GM21526 (cell line): Measurements from ENCODE around the gene GALNT2.

Source experiments
- ATAC-seq: cut with Tn5 transposase; IDR thresholded peaks from one replicate; pipeline ENCODE4 v1.9.1; 2021; ENCODE audit warnings: moderate library complexity; ENCODE audit not compliant: unreplicated experiment, low FRiP score

GALNT2 gene

GRCh38 chr1:230265200-230266115 lies 198.4 kb downstream of the GALNT2 start:
- ATAC-seq = no peak

DNA sequence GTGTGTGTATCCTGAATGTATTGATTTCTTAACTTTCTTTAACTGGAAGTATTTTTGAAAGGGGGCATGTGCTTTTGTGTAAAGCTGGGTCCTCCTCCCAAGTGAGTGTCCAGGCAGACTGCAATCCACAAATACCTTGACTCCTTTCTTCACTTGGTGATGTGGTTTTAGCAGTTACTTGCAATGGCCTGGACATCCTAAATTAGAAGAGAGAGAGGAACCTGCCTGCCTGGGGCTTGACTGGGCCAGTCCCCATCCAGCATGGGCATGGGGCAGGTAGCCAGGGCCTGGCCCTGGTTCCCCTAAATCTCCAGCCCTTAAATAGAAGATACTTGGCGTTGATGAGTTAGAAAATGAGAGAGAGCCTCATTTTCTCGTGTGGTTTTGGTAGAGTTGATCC lies 199.4 kb downstream of the GALNT2 start:
- no peak for ATAC-seq

DNA sequence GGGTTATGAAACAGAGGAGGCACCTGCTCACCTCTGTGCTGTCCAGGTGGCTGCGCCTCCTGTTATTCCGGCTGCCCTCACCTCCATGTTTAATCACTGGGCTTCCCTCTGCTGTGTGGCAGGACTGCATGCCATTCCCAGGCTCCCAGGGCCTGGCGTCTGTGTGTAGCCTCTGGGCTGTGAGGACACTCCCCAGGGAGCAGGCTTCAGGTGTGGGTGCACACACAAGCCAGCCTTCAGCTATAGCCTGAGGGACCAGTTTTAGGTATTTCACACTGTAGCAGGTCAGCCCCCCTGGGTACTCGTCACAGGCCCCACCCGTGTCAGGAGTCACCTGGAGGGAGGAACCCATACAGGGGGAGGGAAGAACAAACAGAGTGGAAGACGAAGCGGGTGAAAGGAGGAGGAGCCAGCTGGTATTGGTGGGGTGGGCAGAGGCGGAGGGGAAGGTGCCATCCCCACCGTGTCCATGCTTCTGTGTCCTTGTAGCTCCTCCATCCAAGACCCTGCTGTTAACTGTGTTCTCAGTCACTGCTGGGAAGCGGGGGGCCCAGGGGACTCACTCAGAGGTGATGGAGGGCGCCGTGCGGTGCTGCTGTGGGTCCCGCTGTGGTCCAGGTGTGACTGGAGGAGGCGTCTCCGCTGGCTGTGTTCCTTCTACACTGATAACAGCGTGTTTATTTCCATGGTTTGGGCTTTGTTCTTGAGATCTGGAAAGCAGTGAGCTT lies 200.5 kb downstream of the GALNT2 start:
- no peak for ATAC-seq

DNA sequence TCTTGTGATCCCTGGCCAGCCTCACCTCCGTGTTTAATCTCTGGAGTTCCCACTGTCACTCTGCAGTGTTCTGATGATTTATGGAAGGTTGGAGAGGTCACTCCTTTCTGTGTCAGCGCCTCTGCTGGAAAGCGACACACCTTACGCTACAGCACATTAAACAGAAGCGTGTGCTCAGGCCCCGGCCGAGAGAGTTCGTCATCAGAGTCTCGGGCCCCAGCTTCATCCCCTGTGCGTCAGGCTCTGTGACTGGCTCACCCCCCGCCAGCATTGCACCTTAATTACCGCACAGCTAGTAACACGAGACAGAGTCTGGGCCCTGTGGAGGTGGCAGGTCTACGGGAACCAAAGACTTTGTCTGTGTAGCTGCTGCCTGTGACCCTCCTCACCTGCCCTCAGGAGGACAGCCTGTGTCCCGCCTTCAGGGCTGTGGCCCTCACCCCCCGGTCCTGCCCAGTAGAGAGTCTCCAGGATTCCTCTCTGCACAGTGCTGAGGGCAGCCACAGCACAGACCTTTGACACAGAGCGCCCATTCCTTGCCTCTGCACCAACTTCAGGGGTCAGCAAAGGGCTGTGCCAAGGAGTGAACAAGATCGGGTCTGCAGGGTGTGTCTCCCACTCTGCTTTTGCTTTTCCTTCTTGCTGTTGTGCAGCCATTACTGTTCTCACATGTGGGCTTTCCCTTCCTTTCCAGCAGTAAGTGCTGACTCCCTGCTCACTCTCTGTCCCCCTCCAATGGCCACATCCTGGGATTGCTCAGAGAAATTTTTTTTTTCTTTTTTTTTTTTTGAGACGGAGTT lies 201.5 kb downstream of the GALNT2 start:
- ATAC-seq = no peak

DNA sequence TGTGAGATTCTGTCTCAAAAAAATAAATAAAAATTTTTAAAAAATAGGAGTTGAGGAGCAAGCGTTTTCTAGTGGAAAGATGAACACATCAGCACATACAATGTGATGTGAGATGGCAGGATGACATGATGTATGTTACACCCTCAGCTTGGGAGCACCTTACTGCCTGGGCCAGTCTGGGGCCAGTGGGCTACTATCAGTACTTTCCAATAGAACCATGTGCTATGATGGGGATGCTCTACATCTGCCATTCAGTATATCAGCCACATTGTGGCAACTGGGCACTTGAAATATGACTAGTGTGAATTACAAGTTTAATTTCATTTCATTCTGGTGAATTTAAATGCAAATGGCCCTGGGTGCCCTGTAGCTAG lies 203.1 kb downstream of the GALNT2 start:
- ATAC-seq = no peak

DNA sequence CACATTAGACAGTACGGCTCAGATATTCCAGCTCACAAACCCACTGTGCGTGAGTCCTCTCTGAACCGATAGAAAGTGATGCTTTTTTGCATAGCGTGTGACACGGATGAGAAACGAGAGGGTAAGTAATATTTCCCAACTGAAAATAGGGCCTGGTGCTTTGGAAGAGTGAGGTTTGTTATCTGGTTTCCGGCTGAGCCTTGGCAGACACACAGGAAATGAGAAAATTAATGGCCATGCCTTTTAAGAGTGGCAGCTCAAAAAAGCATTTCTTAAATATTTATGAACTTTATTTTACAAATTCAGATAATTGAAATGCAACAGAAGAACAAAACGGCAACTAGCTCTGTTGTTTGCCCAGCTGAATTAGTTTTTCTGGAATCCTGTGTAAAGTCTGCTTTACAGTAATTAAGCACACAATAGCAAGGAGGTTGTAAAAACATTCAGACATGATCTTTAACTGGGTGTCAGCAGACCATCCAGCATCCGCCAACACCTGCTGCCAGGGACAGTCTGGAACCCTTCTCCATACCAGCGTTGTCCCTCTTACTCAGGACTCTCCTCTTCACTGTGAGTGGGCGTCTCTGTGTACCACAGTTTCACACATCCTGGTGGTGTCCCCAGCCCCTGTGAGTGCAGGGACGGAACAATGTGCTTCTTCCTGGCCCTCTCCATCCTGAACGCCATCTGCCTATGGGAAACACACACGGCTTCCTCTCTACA lies 203.7 kb downstream of the GALNT2 start:
- no peak for ATAC-seq

DNA sequence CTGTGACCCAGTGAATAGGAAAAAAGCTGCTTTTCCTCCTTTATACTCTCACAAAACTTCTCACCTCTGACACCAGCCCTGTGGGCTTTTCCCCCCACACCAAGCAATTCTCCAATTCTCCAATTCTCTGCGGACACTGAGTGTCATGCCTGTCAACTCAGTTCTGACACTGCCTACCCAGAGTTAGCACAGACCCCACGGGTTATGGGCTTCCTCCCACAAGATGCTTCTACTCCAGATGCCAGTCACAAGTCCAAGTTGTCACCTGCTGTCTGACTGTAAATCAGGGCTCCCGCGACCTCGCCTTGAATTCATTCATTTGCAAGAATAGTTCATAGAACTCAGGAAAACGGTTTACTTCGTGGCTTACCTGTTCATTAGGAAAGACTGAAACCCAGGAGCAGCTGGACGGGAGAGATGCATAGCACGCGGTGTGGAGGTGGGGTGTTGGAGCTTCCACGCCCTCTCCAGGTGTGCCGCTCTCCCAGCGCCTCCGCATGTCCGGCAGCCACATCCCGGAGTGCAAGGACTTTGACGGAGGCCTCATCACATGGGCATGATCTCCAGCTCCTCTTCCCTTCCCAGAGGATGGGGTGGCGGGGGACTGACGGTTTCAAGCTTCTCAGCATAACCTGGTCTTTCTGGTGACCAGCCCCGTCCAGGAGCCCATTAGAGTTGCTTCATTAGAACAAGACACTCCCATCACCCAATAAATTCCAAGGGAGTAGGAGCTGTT lies 204.4 kb downstream of the GALNT2 start:
- ATAC-seq = no peak

DNA sequence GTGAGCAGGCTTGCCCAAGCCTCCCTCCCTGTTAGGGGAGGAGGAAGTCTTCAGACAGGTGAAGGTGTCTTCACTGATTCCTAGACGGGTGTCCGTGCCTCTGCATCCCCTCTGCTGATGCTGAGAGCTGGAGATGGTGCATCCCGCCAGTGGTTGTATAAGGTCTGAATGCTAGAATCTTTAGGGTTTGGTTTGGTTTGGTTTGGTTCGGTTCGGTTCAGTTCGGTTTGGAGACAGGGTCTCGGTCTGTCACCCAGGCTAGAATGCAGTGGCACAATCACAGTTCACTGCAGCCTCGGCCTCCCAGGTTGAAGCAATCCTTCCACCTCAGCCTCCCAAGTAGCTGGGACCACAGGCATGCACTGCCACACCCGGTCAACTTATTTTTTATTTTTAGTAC lies 205.5 kb downstream of the GALNT2 start:
- ATAC-seq = no peak

DNA sequence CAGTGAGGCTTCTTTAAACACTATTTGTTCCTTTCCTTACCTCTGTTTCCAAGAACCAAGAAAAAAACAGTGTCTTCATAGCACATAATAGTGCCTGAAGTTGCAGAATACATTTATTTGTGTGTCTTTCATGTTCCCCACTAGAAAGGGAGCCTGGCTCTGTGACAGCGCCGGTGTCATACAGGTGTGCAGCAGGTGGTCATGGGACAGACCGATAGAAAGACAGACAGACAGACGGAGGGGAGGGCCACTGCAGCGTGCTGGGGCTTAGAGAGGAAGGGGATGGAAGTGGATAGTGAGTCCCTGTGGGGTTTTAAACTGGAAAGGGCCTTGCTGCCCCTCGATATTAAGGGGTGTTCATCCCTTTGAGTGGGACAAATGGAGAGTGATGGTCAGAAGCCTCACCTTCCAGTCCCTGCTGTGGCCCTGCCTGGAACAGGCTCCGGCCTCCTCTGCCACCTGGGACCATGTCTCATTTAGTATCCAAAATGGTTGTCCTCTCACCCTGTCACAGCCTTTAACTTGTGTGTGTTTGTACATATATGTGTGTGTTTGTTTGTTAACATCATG lies 206.2 kb downstream of the GALNT2 start:
- no peak for ATAC-seq

DNA sequence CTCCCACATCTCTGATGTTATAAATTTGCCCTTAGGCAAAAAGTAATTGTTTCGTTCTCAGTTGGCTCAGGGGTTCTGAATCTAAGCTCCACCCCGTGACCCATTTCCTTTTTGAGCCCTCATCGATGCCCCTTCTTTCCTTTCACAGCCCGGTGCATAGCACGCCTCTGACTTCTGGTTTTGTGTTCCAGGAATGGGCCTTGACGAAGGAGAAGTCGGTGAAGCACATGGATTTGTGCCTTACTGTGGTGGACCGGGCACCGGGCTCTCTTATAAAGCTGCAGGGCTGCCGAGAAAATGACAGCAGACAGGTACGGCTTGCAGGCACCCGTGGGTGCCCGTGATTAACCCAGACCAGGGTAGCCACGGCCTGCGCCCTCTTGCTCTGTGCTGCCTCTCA lies 207.2 kb downstream of the GALNT2 start:
- no peak for ATAC-seq

DNA sequence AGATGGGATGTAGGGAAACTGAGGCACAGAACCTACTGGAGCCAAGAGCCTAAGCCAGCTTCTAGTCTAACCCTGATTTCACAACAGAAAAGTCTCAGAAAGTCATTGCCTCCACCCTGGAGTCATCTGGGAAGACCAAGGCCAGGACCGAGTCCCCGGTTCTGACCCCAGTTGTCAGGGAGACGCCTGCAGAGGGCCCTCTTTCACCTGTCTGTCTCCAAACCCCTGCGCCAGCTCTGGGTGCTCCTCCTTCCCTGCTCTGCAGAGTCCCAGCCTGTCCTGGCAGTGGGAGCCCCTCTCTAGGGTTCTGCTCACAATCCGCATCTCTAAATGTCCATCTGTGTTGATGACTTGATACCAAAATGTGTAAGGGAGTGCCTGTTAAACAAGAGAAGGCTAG lies 209.4 kb downstream of the GALNT2 start:
- no peak for ATAC-seq

DNA sequence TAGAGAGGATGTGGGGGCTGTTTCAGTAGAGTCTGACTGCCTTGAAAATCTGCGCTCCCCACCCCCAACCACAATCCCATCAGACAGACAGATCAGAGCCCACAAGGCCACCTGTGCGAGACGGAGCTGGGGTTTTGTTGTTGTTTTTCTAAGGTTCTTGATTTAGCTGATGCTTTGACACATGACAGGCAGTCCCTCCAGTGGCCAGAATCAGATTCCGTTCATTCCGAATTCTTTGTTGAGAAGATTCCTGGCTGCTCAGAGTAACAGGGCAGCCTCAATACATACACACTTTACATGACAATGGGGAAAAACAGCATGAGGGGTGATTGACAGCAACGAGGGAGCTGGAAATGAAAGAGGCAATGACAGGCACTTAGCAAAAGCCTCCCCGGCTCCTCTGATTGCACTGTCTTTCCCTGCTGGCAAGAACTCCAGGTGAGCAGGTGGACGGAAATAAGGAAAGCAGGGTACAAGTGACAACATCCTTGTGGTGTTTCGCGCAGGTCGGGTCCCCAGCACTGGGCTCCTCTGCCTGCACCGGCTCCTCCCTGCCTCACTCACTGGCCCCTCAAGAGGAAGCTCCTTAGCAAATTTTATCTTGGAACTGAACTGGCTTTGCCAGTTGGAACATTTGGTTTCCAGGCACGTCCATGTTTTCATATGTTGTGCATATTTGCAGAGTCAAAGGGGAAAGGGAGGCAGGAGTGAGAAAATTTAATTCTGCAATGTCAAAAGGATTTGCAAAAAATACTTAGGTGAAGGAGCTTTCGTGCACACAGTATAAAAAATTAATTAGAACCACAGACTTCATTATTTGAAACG lies 210.4 kb downstream of the GALNT2 start:
- no peak for ATAC-seq

DNA sequence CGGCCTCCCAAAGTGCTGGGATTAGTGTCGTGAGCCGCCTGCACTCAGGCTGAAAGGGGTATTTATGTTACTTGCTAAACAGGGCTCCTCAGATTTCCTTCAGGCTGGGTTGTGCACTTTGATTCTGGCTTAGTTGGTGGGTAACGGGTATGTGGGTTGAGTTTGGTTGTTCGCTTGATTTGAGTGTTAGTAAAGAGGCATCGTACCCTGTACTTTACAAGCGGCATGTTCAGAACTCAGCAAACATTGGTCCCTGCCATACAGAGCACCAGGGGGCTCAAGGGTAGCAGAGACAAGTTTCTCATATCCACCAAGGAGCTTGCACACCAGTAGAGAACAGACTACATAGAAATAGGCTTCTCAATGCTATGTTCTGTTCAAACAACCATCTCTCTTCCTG lies 211.3 kb downstream of the GALNT2 start:
- ATAC-seq = no peak

DNA sequence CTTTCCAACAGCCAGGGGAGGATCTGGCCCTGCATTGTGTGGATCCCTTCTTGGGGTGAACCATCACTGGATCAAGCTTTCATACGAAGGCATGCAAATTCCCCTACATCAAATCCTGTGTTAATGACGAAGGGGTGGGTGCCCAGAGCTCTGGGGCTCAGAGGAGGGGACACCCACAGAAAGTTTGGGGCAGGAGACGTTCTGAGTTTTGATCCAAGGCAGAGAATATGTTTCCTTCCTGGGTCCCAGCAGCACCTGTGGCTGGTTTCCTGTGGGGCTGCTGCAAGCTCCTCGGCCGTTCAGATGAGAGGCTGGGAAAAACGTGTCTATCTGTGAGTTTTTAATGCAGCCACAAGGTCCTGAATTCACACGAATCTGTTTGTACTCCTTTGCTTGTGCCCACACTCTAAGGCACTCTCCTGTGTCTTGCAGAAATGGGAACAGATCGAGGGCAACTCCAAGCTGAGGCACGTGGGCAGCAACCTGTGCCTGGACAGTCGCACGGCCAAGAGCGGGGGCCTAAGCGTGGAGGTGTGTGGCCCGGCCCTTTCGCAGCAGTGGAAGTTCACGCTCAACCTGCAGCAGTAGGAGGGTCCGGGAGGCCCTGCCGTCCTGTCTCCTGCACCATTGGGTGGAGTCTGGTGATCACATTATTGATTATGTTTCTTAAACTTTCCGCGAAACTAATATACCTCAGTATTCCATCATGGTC lies 212.0 kb downstream of the GALNT2 start:
- ATAC-seq = no peak

GRCh38 chr1:230279583-230279945 lies 212.5 kb downstream of the GALNT2 start:
- no peak for ATAC-seq

DNA sequence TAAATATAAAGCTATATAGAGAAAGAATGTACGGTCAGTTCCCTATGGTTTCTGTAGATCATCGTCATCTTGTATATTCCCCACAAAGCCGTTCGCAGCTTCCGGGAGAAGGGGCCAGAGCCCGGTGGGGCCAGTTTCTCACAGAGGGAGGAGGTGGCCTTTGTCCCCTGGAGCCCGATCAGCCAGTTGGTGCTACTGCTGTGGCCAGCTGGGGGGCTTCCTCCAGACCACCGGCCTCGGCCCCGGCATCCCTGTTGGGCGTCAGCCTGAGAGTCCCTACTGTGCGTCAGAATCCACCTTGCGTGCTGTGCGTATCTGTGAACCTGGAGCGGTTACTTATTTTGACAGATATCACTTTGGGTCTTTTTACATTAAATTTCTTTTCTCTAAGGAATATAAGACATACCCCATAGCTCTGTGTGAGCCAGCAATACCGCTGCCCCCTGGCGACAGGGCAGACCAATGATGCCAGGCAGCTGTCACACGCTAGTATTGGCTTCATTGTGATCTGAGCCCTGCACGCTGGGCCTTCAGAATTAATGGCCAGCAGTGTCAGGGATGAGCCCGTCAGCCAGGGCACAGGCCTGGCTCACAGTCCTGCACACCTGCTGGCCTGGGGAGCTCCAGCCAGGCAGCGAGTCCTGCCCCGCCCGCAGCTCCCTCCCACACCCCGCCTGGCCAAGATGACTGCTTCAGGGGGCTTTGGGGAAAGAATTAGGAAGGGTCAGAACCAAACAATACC lies 213.2 kb downstream of the GALNT2 start:
- no peak for ATAC-seq

GRCh38 chr1:230280906-230281413 lies 213.9 kb downstream of the GALNT2 start:
- ATAC-seq = no peak
